KMS-11 (cell line): ENCODE data around the gene PPP2R3A.

ENCODE experiments used
- H2AFZ ChIP-seq: fragments of 200-600 bp; sonication (generic); 2 replicates; pipeline ENCODE4 v1.6.1; 2016; ENCODE audit warnings: antibody characterized with exemption, mixed run types, low read depth
- H3K27ac ChIP-seq: fragments of 200-600 bp; sonication (generic); 2 replicates; pipeline ENCODE4 v1.6.1; 2016; ENCODE audit warnings: mild to moderate bottlenecking, mixed run types
- H3K27me3 ChIP-seq: fragments of 200-600 bp; sonication (generic); 2 replicates; pipeline ENCODE4 v1.6.1; 2017; ENCODE audit warnings: mild to moderate bottlenecking, low read depth, mixed run types, moderate library complexity; ENCODE audit not compliant: insufficient read depth
- H3K36me3 ChIP-seq: fragments of 200-600 bp; sonication (generic); 2 replicates; pipeline ENCODE4 v1.6.1; 2017; ENCODE audit warnings: mild to moderate bottlenecking, mixed run types; ENCODE audit not compliant: insufficient read depth
- H3K4me1 ChIP-seq: fragments of 200-600 bp; sonication (generic); 2 replicates; pipeline ENCODE4 v1.6.1; 2016; ENCODE audit warnings: mild to moderate bottlenecking, low read depth, mixed run types; ENCODE audit not compliant: poor library complexity, severe bottlenecking
- H3K4me2 ChIP-seq: fragments of 200-600 bp; sonication (generic); 2 replicates; pipeline ENCODE4 v1.7.0; 2016; ENCODE audit warnings: mild to moderate bottlenecking, mixed run types
- H3K4me3 ChIP-seq: fragments of 200-600 bp; sonication (generic); IDR thresholded peaks from 2 replicates; pipeline ENCODE4 v1.6.1; 2017; ENCODE audit warnings: low read depth, low read length, mixed read lengths; ENCODE audit not compliant: insufficient read depth
- H3K79me2 ChIP-seq: fragments of 200-600 bp; sonication (generic); 2 replicates; pipeline ENCODE4 v1.6.1; 2016; ENCODE audit warnings: low read depth, mixed run types; ENCODE audit not compliant: insufficient read depth
- H3K9ac ChIP-seq: fragments of 200-600 bp; sonication (generic); 2 replicates; pipeline ENCODE4 v1.6.1; 2016; ENCODE audit warnings: mild to moderate bottlenecking, mixed run types
- H4K20me1 ChIP-seq: fragments of 200-600 bp; sonication (generic); 2 replicates; pipeline ENCODE4 v1.6.1; 2016; ENCODE audit warnings: mild to moderate bottlenecking, mixed run types; ENCODE audit not compliant: insufficient read depth
- TF ChIP-seq, protein P1 (sequence below): fragments of 200-600 bp; sonication (generic); conservative IDR thresholded peaks from 2 replicates; pipeline ENCODE4 v1.6.1; 2017; ENCODE audit warnings: low read depth, mild to moderate bottlenecking, antibody characterized with exemption, low read length, moderate library complexity, mixed read lengths

PPP2R3A gene

DNA sequence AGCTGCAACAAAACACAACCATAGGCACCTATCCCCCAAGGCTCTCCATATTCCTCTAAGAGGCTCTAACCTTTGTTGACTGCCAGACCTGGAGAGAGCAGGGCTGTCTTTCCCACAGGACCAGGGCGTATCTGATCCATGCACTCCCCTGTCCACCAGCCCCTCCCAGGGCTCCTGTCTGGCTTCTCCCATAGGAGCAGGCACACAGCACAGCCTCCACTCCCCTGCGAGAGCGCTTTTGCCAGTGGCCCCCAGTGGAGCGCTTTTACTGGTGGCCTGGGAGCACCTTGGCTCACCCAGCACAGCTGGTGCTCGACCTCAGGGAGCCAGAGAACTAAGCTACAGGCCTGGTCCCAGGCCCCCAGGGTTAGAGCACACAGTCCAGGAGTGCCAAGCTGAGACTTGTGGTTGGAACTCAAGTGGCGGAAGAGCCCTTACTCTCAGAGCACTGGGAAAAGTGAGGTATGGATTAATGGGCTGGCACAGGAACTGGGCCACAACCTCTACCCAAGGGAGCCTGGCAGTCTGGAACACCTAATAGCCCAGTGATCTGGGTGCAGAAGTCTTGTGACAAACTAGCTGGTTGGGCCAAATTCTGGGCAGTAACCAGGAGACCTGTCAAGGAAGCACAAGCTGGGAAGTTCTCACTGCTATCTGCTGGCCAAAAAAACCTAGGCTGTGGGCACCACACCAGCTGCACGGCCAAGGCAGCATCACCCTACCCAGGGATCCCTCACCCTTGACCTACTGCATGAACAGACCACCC is 79.6 kb downstream of the PPP2R3A start:
- Histone ChIP-seq H3K36me3 (no peaks in the 10 kb centered on the region), H3K9ac (no peak overlapping the region), H3K27ac (no peak overlapping the region), H3K4me1 (no peaks in the 10 kb centered on the region), H4K20me1 (no peaks in the 10 kb centered on the region), H3K27me3 (no peaks in the 10 kb centered on the region), H3K4me2 (no peak overlapping the region), H2AFZ (no peak overlapping the region), H3K79me2 (no peaks in the 10 kb centered on the region), H3K4me3 (no peak overlapping the region)
- TF ChIP-seq, protein P1, sequence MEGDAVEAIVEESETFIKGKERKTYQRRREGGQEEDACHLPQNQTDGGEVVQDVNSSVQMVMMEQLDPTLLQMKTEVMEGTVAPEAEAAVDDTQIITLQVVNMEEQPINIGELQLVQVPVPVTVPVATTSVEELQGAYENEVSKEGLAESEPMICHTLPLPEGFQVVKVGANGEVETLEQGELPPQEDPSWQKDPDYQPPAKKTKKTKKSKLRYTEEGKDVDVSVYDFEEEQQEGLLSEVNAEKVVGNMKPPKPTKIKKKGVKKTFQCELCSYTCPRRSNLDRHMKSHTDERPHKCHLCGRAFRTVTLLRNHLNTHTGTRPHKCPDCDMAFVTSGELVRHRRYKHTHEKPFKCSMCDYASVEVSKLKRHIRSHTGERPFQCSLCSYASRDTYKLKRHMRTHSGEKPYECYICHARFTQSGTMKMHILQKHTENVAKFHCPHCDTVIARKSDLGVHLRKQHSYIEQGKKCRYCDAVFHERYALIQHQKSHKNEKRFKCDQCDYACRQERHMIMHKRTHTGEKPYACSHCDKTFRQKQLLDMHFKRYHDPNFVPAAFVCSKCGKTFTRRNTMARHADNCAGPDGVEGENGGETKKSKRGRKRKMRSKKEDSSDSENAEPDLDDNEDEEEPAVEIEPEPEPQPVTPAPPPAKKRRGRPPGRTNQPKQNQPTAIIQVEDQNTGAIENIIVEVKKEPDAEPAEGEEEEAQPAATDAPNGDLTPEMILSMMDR, result no peak

DNA sequence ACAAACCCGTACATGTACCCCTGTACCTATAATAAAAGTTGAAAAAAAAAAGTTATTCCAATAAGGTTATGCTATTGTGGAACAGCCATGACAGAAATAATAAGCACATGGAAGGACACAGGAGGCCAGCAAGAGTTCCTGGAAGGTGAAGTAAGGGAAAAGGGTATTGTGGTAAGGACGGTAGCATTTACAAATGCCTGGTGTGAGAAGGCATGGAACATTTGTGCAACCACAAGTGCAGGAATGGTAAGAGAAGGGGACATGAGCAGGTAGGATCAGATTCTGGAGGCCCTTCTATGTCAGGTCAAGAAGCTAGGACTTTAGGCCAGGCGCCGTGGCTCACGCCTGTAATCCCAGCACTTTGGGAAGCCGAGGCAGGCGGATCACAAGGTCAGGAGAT is 82.5 kb downstream of the PPP2R3A start:
- H3K4me2 ChIP-seq, result no peak overlapping the region
- H3K4me1 ChIP-seq, result no peaks in the 10 kb centered on the region
- H3K79me2 ChIP-seq, result no peaks in the 10 kb centered on the region
- H3K36me3 ChIP-seq, result no peaks in the 10 kb centered on the region
- no peaks in the 10 kb centered on the region for H4K20me1 ChIP-seq
- no peak overlapping the region for H3K9ac ChIP-seq
- no peak overlapping the region for H3K27ac ChIP-seq
- no peak overlapping the region for H3K4me3 ChIP-seq
- TF ChIP-seq, protein P1, result no peak
- H3K27me3 ChIP-seq, result no peaks in the 10 kb centered on the region
- H2AFZ ChIP-seq, result no peak overlapping the region

DNA sequence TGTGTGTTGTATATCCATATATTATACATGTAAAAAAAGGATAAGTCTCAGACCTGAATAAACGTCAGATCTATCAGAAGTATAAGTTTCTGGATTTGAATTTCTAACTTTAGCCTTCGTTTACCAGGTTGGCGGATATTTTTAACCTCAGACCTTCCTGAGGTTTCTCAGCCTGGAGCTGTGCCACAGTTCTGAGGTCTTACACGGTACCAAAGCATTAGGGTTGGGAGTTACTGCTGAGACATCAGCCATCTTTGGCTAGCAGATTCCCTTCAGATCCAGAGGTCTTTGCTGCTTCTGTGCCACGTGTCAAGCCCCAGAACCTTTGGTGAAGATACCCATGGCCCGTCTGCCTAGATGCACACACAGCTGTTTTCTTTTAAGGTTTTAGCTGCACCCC is 84.7 kb downstream of the PPP2R3A start:
- Histone ChIP-seq H3K4me1 (no peaks in the 10 kb centered on the region), H3K4me2 (no peak overlapping the region), H3K4me3 (no peak overlapping the region), H4K20me1 (no peaks in the 10 kb centered on the region), H2AFZ (no peak overlapping the region), H3K79me2 (no peaks in the 10 kb centered on the region), H3K27me3 (no peaks in the 10 kb centered on the region), H3K27ac (no peak overlapping the region), H3K36me3 (no peaks in the 10 kb centered on the region), H3K9ac (no peak overlapping the region)
- TF ChIP-seq, protein P1, result no peak

DNA sequence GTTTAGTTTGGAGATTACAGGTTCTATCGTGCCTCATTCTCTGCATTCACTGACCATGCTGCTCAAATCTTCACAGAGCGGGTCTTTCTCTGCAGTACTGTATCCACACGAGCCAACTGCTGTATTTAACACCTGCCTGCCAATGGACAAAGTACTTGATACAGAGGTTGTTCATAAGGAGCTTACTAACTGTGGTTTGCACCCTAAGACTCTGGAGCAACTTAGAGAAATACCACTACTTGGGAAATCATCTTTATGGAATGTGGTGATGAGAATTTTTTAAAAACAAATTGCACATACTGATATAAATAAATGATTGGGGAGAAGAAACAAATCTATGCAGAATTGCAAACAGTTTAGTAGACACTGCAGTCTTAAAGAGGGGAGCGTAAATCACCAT is 90.0 kb downstream of the PPP2R3A start:
- Histone ChIP-seq H3K4me2 (no peak overlapping the region), H3K9ac (no peak overlapping the region), H3K4me3 (no peak overlapping the region), H2AFZ (no peak overlapping the region), H3K36me3 (no peaks in the 10 kb centered on the region), H3K27ac (no peak overlapping the region), H4K20me1 (no peaks in the 10 kb centered on the region), H3K79me2 (no peaks in the 10 kb centered on the region), H3K27me3 (no peaks in the 10 kb centered on the region), H3K4me1 (no peaks in the 10 kb centered on the region)
- TF ChIP-seq, protein P1, result no peak
